Stimulated activated CD8-positive, alpha-beta memory T cell treated with anti-CD3 and anti-CD28 coated beads, Interleukin-7, amount 100 ng/mL, for 4 hours (primary cell): ENCODE data around the gene RALGPS1.

Source experiments
- DNase-seq, 2 donors: peaks; one replicate each; pipeline ENCODE4 v3.0.0-alpha.2; 2020; ENCODE audit warnings: low read depth in 2 of 2

The RALGPS1 gene

GRCh38 chr9:126906091-126906490 is 8.5 kb upstream of the RALGPS1 start:
- no peak for DNase-seq

- no peak for DNase-seq
Measured at GRCh38 chr9:126907058-126907457, 7.5 kb upstream of the RALGPS1 start.

- DNase-seq, result peak in 1 of 2 donors; percentile 41
Measured at GRCh38 chr9:126915281-126915816, 767 bp downstream of the RALGPS1 start.

- no peak for DNase-seq
Measured at GRCh38 chr9:126915846-126916543, 1.4 kb downstream of the RALGPS1 start.

GRCh38 chr9:126916909-126917308 is 2.3 kb downstream of the RALGPS1 start:
- DNase-seq, result no peak

- no peak for DNase-seq
Measured at GRCh38 chr9:126919193-126919592, 4.6 kb downstream of the RALGPS1 start.

- no peak for DNase-seq
Measured at GRCh38 chr9:126925876-126926275, 11.3 kb downstream of the RALGPS1 start.

- DNase-seq, result no peak
Measured at GRCh38 chr9:126926364-126926763, 11.8 kb downstream of the RALGPS1 start.

- DNase-seq, result no peak
Measured at GRCh38 chr9:126927419-126927818, 12.8 kb downstream of the RALGPS1 start.

- no peak for DNase-seq
Measured at GRCh38 chr9:126932871-126933321, 18.3 kb downstream of the RALGPS1 start.

GRCh38 chr9:126933334-126933980 is 18.9 kb downstream of the RALGPS1 start:
- DNase-seq, result no peak

- no peak for DNase-seq
Measured at GRCh38 chr9:126934441-126934840, 19.9 kb downstream of the RALGPS1 start.

GRCh38 chr9:126935630-126936029 is 21.0 kb downstream of the RALGPS1 start:
- no peak for DNase-seq

GRCh38 chr9:126937444-126937843 is 22.9 kb downstream of the RALGPS1 start:
- no peak for DNase-seq

GRCh38 chr9:126938327-126938726 is 23.7 kb downstream of the RALGPS1 start:
- DNase-seq, result no peak

GRCh38 chr9:126939821-126940221 is 25.2 kb downstream of the RALGPS1 start:
- DNase-seq, result no peak

- DNase-seq, result no peak
Measured at GRCh38 chr9:126942399-126942798, 27.8 kb downstream of the RALGPS1 start.

- DNase-seq, result no peak
Measured at GRCh38 chr9:126945682-126946081, 31.1 kb downstream of the RALGPS1 start.

GRCh38 chr9:126947529-126947928 is 32.9 kb downstream of the RALGPS1 start:
- DNase-seq, result no peak

GRCh38 chr9:126952205-126952977 is 37.8 kb downstream of the RALGPS1 start:
- DNase-seq, result no peak

GRCh38 chr9:126953041-126953809 is 38.6 kb downstream of the RALGPS1 start:
- DNase-seq, result no peak

GRCh38 chr9:126955811-126956210 is 41.2 kb downstream of the RALGPS1 start:
- no peak for DNase-seq
